DMS153 treated with DMSO at 0.1 percent for 48 hours (cell line): ENCODE results near the gene GLCE.

ENCODE experiments used
- DNase-seq: peaks from one replicate; lab custom pipeline; 2025; ENCODE audit not compliant: unreplicated experiment; lab: John Stamatoyannopoulos, UW

GLCE gene

GRCh38 chr15:69160141-69160993, at the start of gene GLCE:
GLCE (plus strand) TSS chr15:69160635; CDS start chr15:69255807, 95,172 bp downstream.
- DNase-seq = peak; percentile 92

- no peak for DNase-seq
Observed at GRCh38 chr15:69114331-69114928, 46.0 kb upstream of the GLCE start.

GRCh38 chr15:69115031-69115430, 45.4 kb upstream of the GLCE start:
- DNase-seq = no peak

DNA sequence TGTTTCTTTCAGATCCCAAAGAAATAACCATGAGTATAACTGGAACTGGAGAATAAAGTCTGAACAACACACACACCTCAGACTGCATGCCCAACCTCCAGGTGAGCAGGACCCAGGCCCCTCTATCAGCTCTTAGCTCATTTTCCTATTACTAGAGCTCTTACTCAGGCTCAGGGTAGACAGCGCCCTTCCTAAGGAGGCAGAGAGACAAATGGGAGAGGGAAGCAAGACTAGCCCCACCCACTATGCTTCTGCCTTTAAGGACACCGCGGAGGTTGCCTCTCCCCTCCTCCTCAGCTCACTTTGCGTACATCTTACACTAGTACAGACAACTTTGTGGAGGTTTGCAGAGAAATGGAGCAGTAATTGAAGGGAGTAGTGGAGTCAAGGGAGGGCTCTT, 44.0 kb upstream of the GLCE start:
- DNase-seq = no peak

DNA sequence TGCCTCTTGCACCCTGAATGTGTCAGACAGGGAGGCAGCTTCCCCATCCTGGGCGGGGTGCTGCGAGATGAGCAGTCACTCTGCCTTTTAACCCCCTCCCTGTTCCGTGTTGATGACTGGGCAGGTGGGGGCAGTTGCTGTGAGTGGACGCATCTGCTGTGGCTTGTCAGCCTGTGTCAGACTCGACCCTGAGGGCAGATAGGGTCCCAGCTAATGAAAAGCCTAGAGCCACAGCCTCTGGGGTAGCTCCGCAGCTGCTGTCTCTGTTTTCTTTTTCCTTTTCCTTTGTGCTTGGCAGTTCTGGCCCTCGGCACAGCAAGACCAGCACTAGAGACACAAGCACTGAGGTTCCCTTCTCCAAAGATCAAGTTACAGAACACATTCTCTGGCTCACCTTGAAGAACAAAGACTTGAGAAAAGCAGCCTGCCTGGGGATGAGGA, 43.0 kb upstream of the GLCE start:
- no peak for DNase-seq

DNA sequence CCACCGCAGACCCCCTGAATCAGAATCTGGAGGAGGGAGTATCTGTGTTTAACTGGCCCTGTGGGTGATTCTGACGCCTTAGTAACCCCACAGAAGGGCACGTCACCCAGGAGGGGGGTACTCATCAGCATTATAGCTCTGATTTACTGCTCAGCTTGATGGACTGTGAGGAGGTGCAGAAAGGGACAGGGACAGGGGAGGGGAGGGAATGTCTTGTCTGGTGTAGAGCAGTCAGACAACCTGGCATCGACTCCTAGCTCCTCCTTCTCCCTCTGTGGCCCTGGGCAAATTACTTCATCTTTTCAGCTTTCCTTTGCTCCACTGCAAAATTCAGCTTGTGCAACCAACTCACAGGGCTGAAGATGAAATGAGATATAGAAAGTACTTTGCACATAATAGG, 42.3 kb upstream of the GLCE start:
- DNase-seq = no peak

- DNase-seq = no peak
Observed at GRCh38 chr15:69119001-69119400, 41.4 kb upstream of the GLCE start.

DNA sequence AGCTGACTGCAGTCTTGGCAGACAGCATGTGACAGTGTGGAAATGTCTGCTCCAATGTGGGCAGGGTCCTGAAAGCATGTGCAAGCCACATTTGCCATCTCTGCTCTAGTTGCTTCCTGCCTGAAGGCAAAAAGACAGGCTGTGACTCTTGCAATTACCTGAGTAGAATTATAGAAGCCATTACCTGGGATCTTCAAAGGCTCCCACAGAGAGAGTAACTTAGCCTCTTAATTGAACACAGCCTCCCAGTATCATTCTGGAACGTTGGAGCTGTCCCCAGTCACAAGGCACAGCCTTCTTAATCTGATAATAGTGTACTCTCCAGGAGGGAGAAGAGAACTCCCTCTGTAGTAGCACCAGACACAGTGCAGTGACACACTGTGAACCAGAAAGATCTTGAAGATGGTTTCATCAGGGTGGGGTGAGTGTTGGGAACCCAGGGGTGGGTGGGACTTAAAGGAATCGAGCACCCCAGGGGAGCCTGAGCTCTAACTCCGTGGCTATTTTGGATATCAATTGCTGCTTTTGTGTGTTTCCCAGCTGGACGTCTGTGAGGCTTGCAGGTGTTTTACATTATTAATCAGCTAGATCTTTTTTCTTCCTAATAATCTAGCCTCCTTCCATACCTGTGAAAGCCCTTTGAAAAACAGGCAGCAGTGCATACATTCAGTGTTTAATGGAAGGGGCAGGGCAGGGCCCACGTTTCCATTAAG, 40.6 kb upstream of the GLCE start:
- no peak for DNase-seq

- DNase-seq = no peak
Observed at GRCh38 chr15:69120732-69121131, 39.7 kb upstream of the GLCE start.

DNA sequence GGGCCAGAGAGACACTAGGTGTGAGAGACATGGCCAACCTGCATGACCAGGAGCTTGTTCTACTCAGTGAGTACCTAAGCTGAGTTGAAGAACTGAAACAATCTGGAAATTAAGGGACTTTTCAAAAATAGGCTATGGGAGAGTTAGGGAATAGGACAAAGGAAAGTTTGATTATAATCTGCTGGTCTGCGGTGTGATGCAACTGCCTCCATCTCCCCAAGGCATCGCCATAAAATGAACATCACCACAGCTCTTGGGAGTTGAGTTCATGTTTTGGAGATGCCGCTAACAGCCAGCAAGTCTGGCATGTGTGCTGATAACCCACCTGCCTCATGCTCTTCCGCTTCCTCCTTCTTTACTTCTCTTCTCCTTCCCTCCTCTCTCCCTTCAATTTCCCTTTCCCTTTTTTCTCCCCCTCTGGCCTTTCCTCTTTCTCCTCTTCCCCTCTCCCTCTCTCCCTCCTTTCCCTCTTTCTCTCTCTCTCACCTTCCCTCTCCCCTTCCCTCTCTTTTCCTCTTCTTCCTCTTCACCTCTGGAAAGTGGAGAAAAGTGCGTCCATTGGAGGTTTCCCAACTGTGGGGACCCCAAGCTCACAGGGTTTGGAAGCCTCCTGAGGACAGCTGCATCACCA, 39.1 kb upstream of the GLCE start:
- no peak for DNase-seq

- DNase-seq = no peak
Observed at GRCh38 chr15:69125236-69125635, 35.2 kb upstream of the GLCE start.

GRCh38 chr15:69126054-69126469, 34.4 kb upstream of the GLCE start:
- DNase-seq = no peak

GRCh38 chr15:69127306-69127705, 33.1 kb upstream of the GLCE start:
- DNase-seq = no peak

DNA sequence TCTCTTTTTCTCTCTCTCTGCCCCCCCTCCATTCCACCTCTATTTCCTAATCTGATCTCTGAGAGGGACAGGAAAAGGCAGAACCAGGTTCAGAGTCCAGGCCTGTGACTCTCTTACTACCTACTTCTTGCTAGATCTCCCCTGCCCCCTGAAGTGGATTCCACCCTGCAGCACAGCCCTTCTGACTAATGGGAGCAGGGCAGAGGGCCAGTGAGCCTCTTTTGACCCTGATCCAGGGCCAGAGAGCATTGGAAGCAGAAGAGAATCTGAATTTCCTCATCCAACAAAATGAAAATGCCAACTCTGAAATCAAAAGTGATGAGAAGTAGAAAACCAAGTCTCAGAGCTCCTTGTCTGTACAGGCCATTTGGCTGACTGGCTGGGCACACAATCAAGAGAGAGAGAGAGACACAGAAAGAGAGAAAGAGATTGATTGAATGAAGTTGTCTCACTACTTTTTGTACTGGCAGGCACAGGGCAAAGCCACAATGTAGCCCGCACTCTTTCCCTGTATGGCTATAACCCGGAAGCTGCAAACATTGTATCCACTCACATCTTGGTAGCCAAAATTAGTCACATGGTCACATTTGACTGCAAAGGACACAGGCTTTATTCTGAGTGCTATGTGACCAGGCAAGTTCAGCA, 31.6 kb upstream of the GLCE start:
- no peak for DNase-seq

DNA sequence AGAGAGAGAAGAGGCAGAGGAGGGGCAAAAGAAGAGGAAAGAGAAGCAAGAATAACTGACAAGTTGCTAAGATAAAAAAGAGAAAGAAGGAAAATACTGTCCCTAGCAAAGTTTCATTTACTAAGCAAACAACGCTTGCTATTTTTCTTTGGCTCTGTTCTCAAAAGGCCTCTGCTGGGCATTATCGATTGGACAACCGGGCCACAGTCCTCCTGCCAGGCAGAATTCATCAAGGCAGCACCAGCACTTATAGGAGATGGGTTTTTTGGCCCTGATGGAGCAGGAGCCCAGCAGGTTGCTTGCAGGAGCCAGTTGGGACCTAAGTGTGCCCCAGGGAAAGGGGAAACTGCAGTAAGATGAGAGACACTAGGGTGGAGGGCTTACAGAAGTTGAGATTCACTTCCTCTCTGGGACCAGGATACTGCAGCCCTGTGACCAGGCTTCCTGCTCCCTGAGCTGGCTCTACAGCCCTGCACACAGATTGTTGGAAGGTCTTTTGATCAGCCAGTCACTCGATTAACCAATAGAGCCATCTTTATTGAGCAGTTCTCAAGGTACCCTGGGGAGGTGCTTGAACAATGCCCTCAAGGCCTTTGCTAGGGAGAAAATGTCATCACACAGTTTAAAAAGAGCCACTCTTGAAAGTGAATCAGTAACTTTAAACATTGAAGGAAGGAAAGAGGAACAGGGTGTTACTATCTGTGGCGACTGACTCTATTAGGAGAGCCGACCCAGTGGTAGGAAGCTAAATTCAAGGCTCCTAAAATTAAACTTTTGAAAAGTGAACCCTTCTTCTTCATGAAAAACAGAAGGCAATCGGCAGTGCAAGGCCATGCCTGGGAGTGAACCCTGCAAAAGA, 28.8 kb upstream of the GLCE start:
- DNase-seq = no peak

- no peak for DNase-seq
Observed at GRCh38 chr15:69132430-69132829, 28.0 kb upstream of the GLCE start.

DNA sequence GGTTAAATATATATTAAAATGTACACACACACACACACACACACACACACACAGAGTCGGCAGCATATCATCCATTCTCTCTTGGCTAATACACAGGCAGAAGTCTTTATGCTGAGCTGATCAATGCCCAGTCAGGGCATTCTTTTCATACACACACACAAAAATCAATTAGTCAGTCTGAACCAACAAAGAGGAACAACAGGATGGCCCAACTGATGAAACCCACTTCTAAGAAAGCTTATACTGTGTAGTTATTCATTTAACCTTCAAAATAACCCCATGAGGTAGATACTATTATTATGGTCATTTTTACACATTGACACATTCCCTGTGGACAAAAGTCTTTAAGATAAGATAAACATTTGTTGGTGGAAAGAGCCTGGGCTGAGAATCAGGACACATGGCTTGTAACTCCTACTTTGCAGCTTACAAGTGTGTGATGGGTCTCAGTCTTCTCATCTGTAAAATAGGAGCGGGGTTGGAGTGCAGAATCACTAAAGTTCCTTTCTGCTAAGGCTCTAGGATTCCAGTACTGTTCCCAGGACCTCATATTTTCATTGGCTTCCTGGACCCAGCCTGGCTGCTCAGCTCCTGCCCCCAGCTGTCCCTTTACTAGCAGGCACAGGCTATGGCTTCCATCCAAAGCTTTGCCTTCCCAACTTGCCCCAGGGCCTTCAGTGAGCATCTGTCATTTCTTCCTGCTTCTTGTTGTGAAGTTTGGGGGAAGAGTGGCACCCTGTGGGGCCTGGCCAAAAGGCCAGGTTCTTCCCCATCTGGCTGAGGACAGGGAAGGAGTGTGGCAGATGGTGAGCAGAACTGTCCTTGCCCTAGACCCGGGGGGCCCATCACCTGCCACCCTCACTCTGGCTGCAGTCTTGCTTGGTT, 27.2 kb upstream of the GLCE start:
- DNase-seq = no peak

DNA sequence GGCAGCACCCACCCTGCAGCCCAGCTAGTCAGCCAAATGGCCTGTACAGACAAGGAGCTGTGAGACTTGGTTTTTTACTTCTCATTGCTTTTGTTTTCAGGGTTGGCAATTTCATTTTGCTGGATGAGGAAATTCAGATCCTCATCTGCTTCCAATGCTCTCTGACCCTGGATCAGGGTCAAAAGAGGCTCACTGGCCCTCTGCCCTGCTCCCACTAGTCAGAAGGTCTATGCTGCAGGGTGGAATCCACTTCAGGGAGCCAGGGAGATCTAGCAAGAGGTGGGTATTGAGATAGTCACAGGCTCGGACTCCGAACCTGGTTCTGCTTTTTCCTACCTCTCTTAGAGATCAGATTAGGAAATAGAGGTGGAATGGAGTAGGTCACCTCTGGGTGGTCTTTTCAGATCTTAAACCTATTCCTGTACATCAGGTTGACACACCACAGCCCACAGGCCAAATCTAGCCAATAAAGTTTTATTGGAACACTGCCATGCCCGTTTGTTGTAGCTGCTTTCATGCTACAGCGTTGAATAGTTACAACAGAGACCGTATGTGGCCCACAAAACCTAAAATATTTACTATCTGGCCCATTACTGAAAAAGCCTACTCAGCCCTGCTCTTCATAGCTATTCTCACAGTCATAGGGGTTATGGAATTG, 26.4 kb upstream of the GLCE start:
- DNase-seq = no peak

DNA sequence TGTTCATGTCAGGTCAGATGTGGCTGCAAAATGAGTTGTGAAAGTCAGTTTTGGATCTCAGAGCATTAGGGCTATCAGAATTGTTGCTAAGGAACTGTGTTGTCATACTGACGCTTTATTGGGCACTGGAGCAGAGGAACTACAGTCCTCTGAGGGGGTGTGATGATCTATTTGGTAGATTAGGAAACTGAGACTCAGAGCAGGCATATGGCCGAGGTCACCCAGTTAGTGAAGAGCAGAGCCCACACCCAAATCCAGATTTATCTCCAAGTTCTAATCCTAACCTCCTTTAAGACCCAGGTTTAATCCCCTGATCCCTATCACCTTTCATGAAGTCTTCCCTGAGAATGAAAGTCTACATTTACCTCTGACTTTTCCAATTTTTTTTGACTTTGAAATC, 25.6 kb upstream of the GLCE start:
- DNase-seq = no peak
